SH-SY5Y (cell line): Measurements from ENCODE around the gene NBEA.

ENCODE experiments used
- GATA2 ChIP-seq: IDR thresholded peaks from 2 replicates; pipeline ENCODE4 v1.6.1; 2011; ENCODE audit warnings: mild to moderate bottlenecking, low read depth, low read length
- GATA3 ChIP-seq: IDR thresholded peaks from 2 replicates; pipeline ENCODE4 v1.6.1; 2011; ENCODE audit warnings: low read depth, mild to moderate bottlenecking, low read length, moderate library complexity

DNA sequence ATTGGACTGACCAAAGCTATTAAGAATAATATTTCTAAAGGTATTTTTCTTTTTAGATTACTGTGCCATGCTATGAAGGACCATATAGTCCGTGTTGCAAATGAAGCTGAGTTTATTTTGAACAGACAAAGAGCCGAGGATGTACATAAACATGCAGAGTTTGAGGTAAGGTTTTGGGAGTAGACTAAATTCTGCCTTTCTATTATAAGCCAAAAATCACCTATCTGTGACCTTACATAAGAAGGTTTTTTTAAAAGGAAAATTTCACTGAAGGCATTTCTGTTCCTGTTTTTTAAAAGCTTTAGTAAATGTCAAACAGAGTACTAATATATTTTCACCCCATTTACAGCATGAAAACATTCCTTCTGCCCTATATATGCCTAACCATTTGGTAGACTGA lies 407.0 kb downstream of the NBEA start:
- no peak for TF ChIP-seq GATA3
- no peak for TF ChIP-seq GATA2
